GM12891 (cell line): Measurements from ENCODE around the gene CASS4.

Experiments used
- PAX5 ChIP-seq: IDR thresholded peaks from 2 replicates; pipeline ENCODE4 v1.6.1; 2011; ENCODE audit warnings: low read length, moderate library complexity, mild to moderate bottlenecking; ENCODE audit not compliant: insufficient read depth, severe bottlenecking
- POLR2A ChIP-seq: IDR thresholded peaks from 2 replicates; pipeline ENCODE4 v1.6.1; 2011; ENCODE audit warnings: low read depth, low read length, control low read depth
- POLR2AphosphoS5 ChIP-seq: IDR thresholded peaks from 2 replicates; pipeline ENCODE4 v1.6.1; 2011; ENCODE audit warnings: low read depth, low read length, control low read depth
- TAF1 ChIP-seq: IDR thresholded peaks from 2 replicates; pipeline ENCODE4 v1.6.1; 2011; ENCODE audit warnings: low read depth, low read length, control low read depth

DNA sequence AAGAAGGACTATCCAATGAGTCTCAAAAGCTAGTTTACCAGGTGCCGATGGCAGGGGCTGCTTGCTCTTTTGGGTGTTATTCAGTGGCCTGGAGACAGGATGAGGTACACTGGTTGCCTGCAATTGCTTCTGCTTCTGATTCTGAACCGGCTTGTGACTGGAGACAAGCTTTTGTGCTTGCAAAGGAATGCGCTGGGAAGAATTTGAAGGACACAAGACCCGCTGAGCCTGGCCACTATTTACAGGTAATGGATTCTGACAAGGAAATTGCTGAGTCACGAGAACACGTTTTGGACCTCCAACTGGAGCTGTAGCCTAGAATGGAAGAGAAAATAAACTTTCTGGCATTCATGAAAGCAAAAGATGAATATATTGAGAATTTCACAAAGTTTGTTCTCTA is 25.8 kb upstream of the CASS4 start:
- no peak for TF ChIP-seq POLR2A
- TF ChIP-seq PAX5 = no peak
- TF ChIP-seq POLR2AphosphoS5 = no peak
- no peak for TF ChIP-seq TAF1
